ENCODE measurements around the gene CAMK2A. TPM values are rescaled to one million over a fixed set of nuclear protein-coding genes. Genes with fewer than 3 reads are reported as not detected.

The CAMK2A gene
- total RNA-seq, 1 experiment from 2014 or later = not detected

DNA sequence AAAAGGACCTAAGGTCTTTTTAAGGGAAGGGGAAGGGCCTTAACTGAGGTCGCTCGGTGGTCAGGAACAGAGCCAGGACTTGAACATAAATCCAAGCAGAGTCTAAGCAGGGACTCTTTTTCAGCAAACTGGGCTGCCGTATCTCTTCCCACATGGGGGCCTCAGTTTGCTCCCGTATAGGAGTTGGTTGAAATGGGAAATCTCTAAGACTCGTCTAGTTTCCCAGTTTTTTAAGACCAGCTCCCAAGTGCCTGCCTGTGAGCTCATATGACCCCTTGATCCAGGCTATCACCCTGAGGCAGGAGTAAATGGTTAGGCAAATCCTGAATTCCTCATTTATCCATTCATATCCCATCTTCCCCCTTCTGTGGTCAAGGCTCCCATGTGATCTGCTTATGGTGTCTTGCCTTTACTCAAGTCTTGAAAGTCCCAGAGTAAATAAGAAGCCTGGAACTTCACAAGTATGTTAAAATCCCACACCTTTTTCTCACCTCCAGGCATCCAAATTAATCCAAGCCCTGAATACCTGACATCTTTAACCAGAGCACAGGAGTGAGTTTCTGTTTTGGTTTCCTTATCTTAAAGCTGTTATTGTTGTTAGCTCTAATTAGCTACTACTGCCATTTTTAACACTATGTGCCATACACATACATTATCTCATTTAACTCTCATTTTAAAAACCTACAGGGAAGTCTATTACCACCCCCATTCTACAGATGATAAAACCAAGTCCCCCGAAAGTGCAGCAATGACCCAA is 10.2 kb upstream of the CAMK2A start:
- no peak for DNase-seq
- BruUV-seq (replicated peaks) = no TSS peak
- Mint-ChIP-seq H3K4me3 (ENCODE audit: low read depth, unreplicated experiment) (no peak overlapping the region), H3K4me1 (ENCODE audit: low read depth, unreplicated experiment) (peaks cover 25% of the 10 kb centered on the region), H3K27ac (ENCODE audit: unreplicated experiment) (no peak overlapping the region), H3K27me3 (ENCODE audit: unreplicated experiment) (no peaks in the 10 kb centered on the region), H3K9me3 (ENCODE audit: low read depth, unreplicated experiment) (no peaks in the 10 kb centered on the region), H3K36me3 (ENCODE audit: insufficient read depth, unreplicated experiment) (peaks cover 6% of the 10 kb centered on the region)
- CTCF ChIA-PET = interaction anchor here (0.9 to 1.3 kb wide), 2 partner anchors 9 to 11 kb away, joined by 3 to 4 read pairs; no protein-coding TSS in a partner anchor
- TF ChIP-seq, protein P1, sequence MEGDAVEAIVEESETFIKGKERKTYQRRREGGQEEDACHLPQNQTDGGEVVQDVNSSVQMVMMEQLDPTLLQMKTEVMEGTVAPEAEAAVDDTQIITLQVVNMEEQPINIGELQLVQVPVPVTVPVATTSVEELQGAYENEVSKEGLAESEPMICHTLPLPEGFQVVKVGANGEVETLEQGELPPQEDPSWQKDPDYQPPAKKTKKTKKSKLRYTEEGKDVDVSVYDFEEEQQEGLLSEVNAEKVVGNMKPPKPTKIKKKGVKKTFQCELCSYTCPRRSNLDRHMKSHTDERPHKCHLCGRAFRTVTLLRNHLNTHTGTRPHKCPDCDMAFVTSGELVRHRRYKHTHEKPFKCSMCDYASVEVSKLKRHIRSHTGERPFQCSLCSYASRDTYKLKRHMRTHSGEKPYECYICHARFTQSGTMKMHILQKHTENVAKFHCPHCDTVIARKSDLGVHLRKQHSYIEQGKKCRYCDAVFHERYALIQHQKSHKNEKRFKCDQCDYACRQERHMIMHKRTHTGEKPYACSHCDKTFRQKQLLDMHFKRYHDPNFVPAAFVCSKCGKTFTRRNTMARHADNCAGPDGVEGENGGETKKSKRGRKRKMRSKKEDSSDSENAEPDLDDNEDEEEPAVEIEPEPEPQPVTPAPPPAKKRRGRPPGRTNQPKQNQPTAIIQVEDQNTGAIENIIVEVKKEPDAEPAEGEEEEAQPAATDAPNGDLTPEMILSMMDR (IDR thresholded peaks at IDR 0.05; ENCODE audit: unreplicated experiment) = no peak
- intact Hi-C loops (cut with micrococcal nuclease; ENCODE audit: unreplicated experiment) = no loop called here

- TF ChIP-seq, protein P1 (IDR thresholded peaks at IDR 0.05; ENCODE audit: unreplicated experiment) = no peak
- H3K4me3 Mint-ChIP-seq (ENCODE audit: low read depth, unreplicated experiment) = no peak overlapping the region
- H3K36me3 Mint-ChIP-seq (ENCODE audit: insufficient read depth, unreplicated experiment) = peaks cover 6% of the 10 kb centered on the region
- H3K27me3 Mint-ChIP-seq (ENCODE audit: unreplicated experiment) = no peaks in the 10 kb centered on the region
- no peaks in the 10 kb centered on the region for H3K9me3 Mint-ChIP-seq (ENCODE audit: low read depth, unreplicated experiment)
- peaks cover 26% of the 10 kb centered on the region for H3K4me1 Mint-ChIP-seq (ENCODE audit: low read depth, unreplicated experiment)
- no peak overlapping the region for H3K27ac Mint-ChIP-seq (ENCODE audit: unreplicated experiment)
- DNase-seq = no peak
- intact Hi-C loops (cut with micrococcal nuclease; ENCODE audit: unreplicated experiment) = no loop called here
- CTCF ChIA-PET = interaction anchor here (0.6 to 1.3 kb wide), 2 partner anchors 8 to 13 kb away, joined by 3 to 4 read pairs; no protein-coding TSS in a partner anchor
- BruUV-seq (replicated peaks) = no TSS peak
Observed at GRCh38 chr5:150298701-150299451, 9.3 kb upstream of the CAMK2A start.

GRCh38 chr5:150297934-150298595 is 8.5 kb upstream of the CAMK2A start:
- H3K4me3 Mint-ChIP-seq (ENCODE audit: low read depth, unreplicated experiment) = no peak overlapping the region

More at GRCh38 chr5:150297934-150298595, 8.5 kb upstream of the CAMK2A start:
- CTCF ChIA-PET = interaction anchor here (0.6 to 1.3 kb wide), 2 partner anchors 7 to 14 kb away, joined by 3 to 4 read pairs; no protein-coding TSS in a partner anchor
- TF ChIP-seq, protein P1 (IDR thresholded peaks at IDR 0.05; ENCODE audit: unreplicated experiment) = no peak
- intact Hi-C loops (cut with micrococcal nuclease; ENCODE audit: unreplicated experiment) = no loop called here
- peaks cover 6% of the 10 kb centered on the region for H3K36me3 Mint-ChIP-seq (ENCODE audit: insufficient read depth, unreplicated experiment)
- H3K9me3 Mint-ChIP-seq (ENCODE audit: low read depth, unreplicated experiment) = no peaks in the 10 kb centered on the region
- peaks cover 6% of the 10 kb centered on the region for H3K27me3 Mint-ChIP-seq (ENCODE audit: unreplicated experiment)
- no peak for DNase-seq
- H3K27ac Mint-ChIP-seq (ENCODE audit: unreplicated experiment) = no peak overlapping the region
- H3K4me1 Mint-ChIP-seq (ENCODE audit: low read depth, unreplicated experiment) = peaks cover 26% of the 10 kb centered on the region
- BruUV-seq (replicated peaks) = no TSS peak
